PC-3 (cell line): ENCODE measurements around the gene SNX27. TPM values are rescaled to one million over a fixed set of nuclear protein-coding genes. Genes with fewer than 3 reads are reported as not detected.

Experiments used
- ATAC-seq: fragments of 200-7000 bp; cut with Tn5 transposase; 2 replicates; pipeline ENCODE4 v1.9.1; 2020; ENCODE audit warnings: mild to moderate bottlenecking, moderate library complexity
- BruUV-seq: library from RNA; stranded (reverse); fragments of 400-500 nt; replicated peaks from 2 replicates; lab custom pipeline; 2021; lab: Mats Ljungman, UMichigan
- CTCF ChIA-PET: fragments of 300-600 bp; sonication (Branson Sonifier 250); formaldehyde crosslinking; loops from one replicate; lab custom pipeline; 2022; ENCODE audit warnings: antibody characterized with exemption; lab: Charles Lee
- POLR2A ChIA-PET: fragments of 300-600 bp; sonication (Branson Sonifier 250); formaldehyde crosslinking; loops from one replicate; lab custom pipeline; 2022; ENCODE audit warnings: antibody characterized with exemption; ENCODE audit not compliant: unreplicated experiment; lab: Charles Lee
- DNase-seq: peaks from one replicate; pipeline ENCODE4 v3.0.0-alpha.2; 2015
- H2AFZ ChIP-seq: fragments of 300-600 bp; sonication (generic); 2 replicates; pipeline ENCODE4 v1.6.0; 2016; ENCODE audit warnings: antibody characterized with exemption, low read length
- H3F3A ChIP-seq: fragments of 300-600 bp; sonication (generic); one replicate; pipeline ENCODE4 v1.6.0; 2017; ENCODE audit warnings: antibody characterized with exemption, low read length, control low read depth, mild to moderate bottlenecking; ENCODE audit not compliant: unreplicated experiment
- H3K27ac ChIP-seq: fragments of 300-600 bp; sonication (generic); 2 replicates; pipeline ENCODE4 v1.5.1; 2016; ENCODE audit warnings: mild to moderate bottlenecking, low read length
- H3K27me3 ChIP-seq: fragments of 300-600 bp; sonication (generic); 2 replicates; pipeline ENCODE4 v1.6.1; 2016; ENCODE audit warnings: low read length, mixed read lengths
- H3K36me3 ChIP-seq: fragments of 300-600 bp; sonication (generic); 2 replicates; pipeline ENCODE4 v1.6.1; 2016; ENCODE audit warnings: low read depth, mixed run types, low read length, mixed read lengths
- H3K4me1 ChIP-seq: fragments of 300-600 bp; sonication (generic); 2 replicates; pipeline ENCODE4 v1.5.1; 2016; ENCODE audit warnings: low read length; ENCODE audit not compliant: insufficient read depth
- H3K4me2 ChIP-seq: fragments of 300-600 bp; sonication (generic); 2 replicates; pipeline ENCODE4 v1.6.0; 2016; ENCODE audit warnings: low read length
- H3K4me3 ChIP-seq: fragments of 300-600 bp; sonication (generic); 2 replicates; pipeline ENCODE4 v1.5.1; 2016; ENCODE audit warnings: mild to moderate bottlenecking, low read length, mixed read lengths
- H3K79me2 ChIP-seq: fragments of 300-600 bp; sonication (generic); 2 replicates; pipeline ENCODE4 v1.6.1; 2017; ENCODE audit warnings: low read length, mixed read lengths
- H3K9ac ChIP-seq: fragments of 300-600 bp; sonication (generic); 2 replicates; pipeline ENCODE4 v1.6.0; 2016; ENCODE audit warnings: mild to moderate bottlenecking, low read length
- H3K9me2 ChIP-seq: fragments of 300-600 bp; sonication (generic); replicated peaks from 2 replicates; pipeline ENCODE4 v1.6.1; 2016; ENCODE audit warnings: mixed run types, low read length, mixed read lengths
- H3K9me3 ChIP-seq: fragments of 300-600 bp; sonication (generic); 2 replicates; pipeline ENCODE4 v1.6.1; 2016; ENCODE audit warnings: low read length, mixed read lengths
- H4K20me1 ChIP-seq: fragments of 300-600 bp; sonication (generic); 2 replicates; pipeline ENCODE4 v1.6.1; 2016; ENCODE audit warnings: low read length, mixed read lengths
- CTCF ChIP-seq: fragments of 300-600 bp; sonication (generic); conservative IDR thresholded peaks from 2 replicates; pipeline ENCODE4 v1.5.1; 2017; ENCODE audit warnings: antibody characterized with exemption, low read depth, mild to moderate bottlenecking, low read length
- EZH2 ChIP-seq: fragments of 300-600 bp; sonication (generic); IDR thresholded peaks from one replicate; pipeline ENCODE4 v1.6.1; 2017; ENCODE audit warnings: antibody characterized with exemption, mild to moderate bottlenecking, low read length; ENCODE audit not compliant: unreplicated experiment
- EZH2phosphoT487 ChIP-seq: fragments of 300-600 bp; sonication (generic); IDR thresholded peaks from 2 replicates; pipeline ENCODE4 v1.6.1; 2018; ENCODE audit warnings: mild to moderate bottlenecking, antibody characterized with exemption, low read length, borderline replicate concordance
- intact Hi-C: fragments of 100-400 bp; cut with micrococcal nuclease; formaldehyde crosslinking; loops from 2 replicates; pipeline ENCODE4 v1.9.0; 2023
- total RNA-seq: library from RNA; depleted of rRNA; stranded (reverse); fragments of >200 nt; gene quantifications from 2 replicates; pipeline ENCODE4 v1.2.3, GENCODE V29; 2014

Gene SNX27
- total RNA-seq, 1 experiment from 2014 or later = 25.1 TPM

DNA sequence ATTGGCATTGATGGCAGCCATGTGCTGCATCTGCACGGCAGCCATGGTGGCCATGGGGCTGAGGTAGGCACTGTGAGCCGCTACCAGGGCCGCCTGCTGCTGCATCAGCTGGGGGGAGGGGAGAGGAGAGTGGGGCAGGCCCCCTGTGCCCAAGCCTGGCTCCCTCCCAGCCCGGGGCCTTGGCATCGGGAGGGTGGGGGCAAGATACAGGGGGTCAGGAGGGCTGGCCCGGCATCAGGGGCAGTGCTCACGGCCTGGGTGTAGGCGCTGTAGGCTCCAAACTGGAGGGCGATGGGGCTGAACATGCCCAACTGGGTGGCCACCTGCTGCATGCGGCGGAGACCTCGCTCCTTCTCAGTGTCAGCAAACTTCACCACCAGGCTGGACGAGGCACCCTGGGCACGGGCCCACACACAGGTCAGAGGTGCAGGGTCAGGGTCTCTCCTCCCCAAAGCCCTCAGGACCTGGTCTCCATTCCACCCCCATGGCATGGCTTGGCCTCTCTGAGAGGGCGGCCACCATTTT is 95.8 kb downstream of the SNX27 start:
- CTCF ChIA-PET = no interaction called here
- H3K4me3 ChIP-seq = no peak overlapping the region
- POLR2A ChIA-PET = interaction anchor here (0.5 kb wide), 1 partner anchor 288 kb away, joined by 10 read pairs; no protein-coding TSS in a partner anchor

DNA sequence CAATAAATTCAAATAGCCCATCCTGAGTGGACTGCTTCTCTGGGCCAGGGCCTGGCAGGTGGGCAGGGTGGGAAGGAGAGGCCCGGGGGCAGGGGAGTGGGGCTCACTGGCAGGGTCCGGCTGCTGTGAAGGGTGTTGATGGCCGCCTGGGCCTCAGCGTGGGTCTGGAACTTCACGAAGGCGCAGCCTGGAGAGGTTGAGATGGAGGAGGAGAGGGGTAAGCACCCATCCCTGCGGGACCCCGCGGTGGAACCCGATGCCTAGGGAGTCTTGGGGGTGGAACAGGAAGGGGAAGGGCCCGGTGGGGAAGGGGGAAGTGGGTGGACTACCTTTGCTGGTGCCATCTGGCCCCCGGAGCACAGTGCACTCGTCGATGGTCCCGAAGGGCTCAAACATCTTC is 97.0 kb downstream of the SNX27 start:
- intact Hi-C loops = no loop called here
- Histone ChIP-seq H3K27ac (no peak overlapping the region), H2AFZ (no peak overlapping the region), H3F3A (no peaks in the 10 kb centered on the region), H4K20me1 (no peaks in the 10 kb centered on the region), H3K4me2 (no peak overlapping the region), H3K4me1 (no peaks in the 10 kb centered on the region), H3K9me2 (no peaks in the 10 kb centered on the region), H3K4me3 (no peak overlapping the region), H3K79me2 (no peaks in the 10 kb centered on the region), H3K27me3 (no peaks in the 10 kb centered on the region), H3K9ac (no peak overlapping the region), H3K9me3 (no peaks in the 10 kb centered on the region), H3K36me3 (no peaks in the 10 kb centered on the region)
- CTCF ChIA-PET = no interaction called here
- ATAC-seq = no peak
- no peak for DNase-seq
- TF ChIP-seq CTCF (no peak), EZH2phosphoT487 (no peak), EZH2 (no peak)
- POLR2A ChIA-PET = no interaction called here
- BruUV-seq = no TSS peak

More for the DNA sequence above, 95.8 kb downstream of the SNX27 start:
- Histone ChIP-seq H3K9me3 (no peaks in the 10 kb centered on the region), H3K4me1 (no peaks in the 10 kb centered on the region), H4K20me1 (no peaks in the 10 kb centered on the region), H3K9me2 (no peaks in the 10 kb centered on the region), H2AFZ (no peak overlapping the region), H3K36me3 (no peaks in the 10 kb centered on the region), H3K27ac (no peak overlapping the region), H3K27me3 (no peaks in the 10 kb centered on the region), H3K9ac (no peak overlapping the region), H3K79me2 (no peaks in the 10 kb centered on the region), H3F3A (no peaks in the 10 kb centered on the region), H3K4me2 (no peak overlapping the region)
- DNase-seq (no peak), ATAC-seq (no peak)
- no TSS peak for BruUV-seq
- intact Hi-C loops = no loop called here
- TF ChIP-seq EZH2phosphoT487 (no peak), CTCF (no peak), EZH2 (no peak)

DNA sequence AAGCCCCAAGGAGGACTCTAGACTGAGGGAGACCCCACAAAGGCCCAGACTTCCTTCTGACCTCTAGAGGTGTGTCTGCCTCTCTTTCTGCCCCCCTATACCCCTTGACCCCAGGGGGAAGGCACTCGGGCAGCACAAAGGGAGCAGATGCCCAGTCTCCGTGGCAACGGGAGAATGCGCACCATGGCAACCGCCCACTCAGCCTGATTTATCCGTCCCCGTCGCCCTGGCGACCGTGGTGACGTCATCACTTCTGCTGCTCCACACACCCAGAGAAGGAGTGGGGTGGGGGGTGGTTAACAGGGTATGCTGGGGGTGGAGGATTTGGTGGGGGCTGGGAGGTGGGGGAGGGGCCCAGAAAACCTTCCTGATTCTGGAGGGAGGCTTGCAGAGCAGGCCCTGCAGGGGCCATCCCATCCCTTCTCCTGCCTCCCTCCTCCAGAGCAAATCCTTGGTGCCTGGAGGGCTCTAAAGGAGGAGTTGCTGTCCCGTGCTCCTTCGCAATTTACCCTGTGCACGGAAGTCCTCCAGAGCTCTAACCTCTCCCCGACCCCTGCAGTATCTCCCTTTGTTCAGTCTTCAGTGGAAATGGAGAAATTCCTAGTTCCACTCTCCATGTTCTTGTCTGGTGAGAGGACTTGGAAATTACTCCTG is 98.5 kb downstream of the SNX27 start:
- H3K4me1 ChIP-seq = no peaks in the 10 kb centered on the region
- ATAC-seq (no peak), DNase-seq (no peak)
- ChIA-PET POLR2A (no interaction called here), CTCF (no interaction called here)
- no peaks in the 10 kb centered on the region for H3K36me3 ChIP-seq
- intact Hi-C loops = no loop called here
- H3K9ac ChIP-seq = no peak overlapping the region
- no peaks in the 10 kb centered on the region for H4K20me1 ChIP-seq
- no peaks in the 10 kb centered on the region for H3K27me3 ChIP-seq
- H3K27ac ChIP-seq = no peak overlapping the region
- no peak overlapping the region for H3K4me3 ChIP-seq
- no peaks in the 10 kb centered on the region for H3K9me2 ChIP-seq
- H2AFZ ChIP-seq = no peak overlapping the region
- no peak for TF ChIP-seq EZH2
- TF ChIP-seq CTCF = no peak
- TF ChIP-seq EZH2phosphoT487 = no peak
- H3K9me3 ChIP-seq = no peaks in the 10 kb centered on the region
- no peak overlapping the region for H3K4me2 ChIP-seq
- no peaks in the 10 kb centered on the region for H3K79me2 ChIP-seq
- no TSS peak for BruUV-seq
- no peaks in the 10 kb centered on the region for H3F3A ChIP-seq
